Adrenal gland (tissue), 5 donors: ENCODE data around the gene CCKAR.

Experiments used
- POLR2A ChIP-seq, 2 donors: fragments of 450-650 bp; IDR thresholded peaks; one replicate each; pipeline ENCODE4 v1.6.1; 2017; ENCODE audit warnings: antibody characterized with exemption in 2 of 2, mild to moderate bottlenecking in 2 of 2, moderate library complexity in 1 of 2
- TF ChIP-seq, protein P1 (sequence below), 6 experiments: fragments of 450-650 bp in 4 of 6; fragments of 200-600 bp in 2 of 6; sonication (generic) in 1 of 6; IDR thresholded peaks; 1 replicate in 5 of 6; 2 replicates in 1 of 6; pipeline versions ENCODE4 v1.5.1 to v1.8.0; 2016 to 2021; ENCODE audit warnings: antibody characterized with exemption in 6 of 6, mild to moderate bottlenecking in 2 of 6, moderate library complexity in 1 of 6
- donor health status: DM: no; HTN: no; CAD: no.

DNA sequence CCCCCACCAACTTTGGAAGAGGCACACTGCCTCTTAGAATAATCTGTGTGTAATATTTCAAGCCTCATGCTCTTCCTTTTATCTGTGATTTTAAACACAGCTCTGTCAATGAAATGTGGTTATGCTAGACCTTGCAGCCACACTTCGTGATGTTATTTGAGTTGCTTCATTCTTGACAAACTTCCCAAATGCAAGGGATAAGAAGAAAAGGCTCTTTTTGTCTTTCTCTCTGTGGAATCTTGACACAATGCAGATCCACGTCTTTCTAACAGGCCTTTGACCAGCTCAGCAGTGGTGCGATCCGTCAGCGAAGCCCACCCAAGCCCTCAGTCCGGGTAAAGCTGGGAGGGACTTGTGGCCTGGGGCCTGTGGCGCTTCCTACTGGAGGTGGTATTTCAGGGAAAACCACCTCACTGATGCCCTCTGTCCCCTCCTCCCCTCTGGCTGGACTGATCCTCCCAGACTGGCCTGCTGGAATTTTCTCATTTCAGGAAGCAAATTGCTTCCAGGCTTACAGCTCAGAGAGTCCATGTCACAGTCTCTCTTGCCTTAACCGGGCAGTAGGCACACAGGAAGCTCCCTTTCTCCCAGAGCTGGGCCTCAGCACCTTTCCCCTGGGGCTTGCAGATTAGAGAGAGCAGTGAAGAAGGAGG is 19.5 kb upstream of the CCKAR start:
- TF ChIP-seq, protein P1, sequence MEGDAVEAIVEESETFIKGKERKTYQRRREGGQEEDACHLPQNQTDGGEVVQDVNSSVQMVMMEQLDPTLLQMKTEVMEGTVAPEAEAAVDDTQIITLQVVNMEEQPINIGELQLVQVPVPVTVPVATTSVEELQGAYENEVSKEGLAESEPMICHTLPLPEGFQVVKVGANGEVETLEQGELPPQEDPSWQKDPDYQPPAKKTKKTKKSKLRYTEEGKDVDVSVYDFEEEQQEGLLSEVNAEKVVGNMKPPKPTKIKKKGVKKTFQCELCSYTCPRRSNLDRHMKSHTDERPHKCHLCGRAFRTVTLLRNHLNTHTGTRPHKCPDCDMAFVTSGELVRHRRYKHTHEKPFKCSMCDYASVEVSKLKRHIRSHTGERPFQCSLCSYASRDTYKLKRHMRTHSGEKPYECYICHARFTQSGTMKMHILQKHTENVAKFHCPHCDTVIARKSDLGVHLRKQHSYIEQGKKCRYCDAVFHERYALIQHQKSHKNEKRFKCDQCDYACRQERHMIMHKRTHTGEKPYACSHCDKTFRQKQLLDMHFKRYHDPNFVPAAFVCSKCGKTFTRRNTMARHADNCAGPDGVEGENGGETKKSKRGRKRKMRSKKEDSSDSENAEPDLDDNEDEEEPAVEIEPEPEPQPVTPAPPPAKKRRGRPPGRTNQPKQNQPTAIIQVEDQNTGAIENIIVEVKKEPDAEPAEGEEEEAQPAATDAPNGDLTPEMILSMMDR (IDR thresholded peaks at IDR 0.05), result no peak
- TF ChIP-seq POLR2A (IDR thresholded peaks at IDR 0.05), result no peak
